Measurements from ENCODE around the gene MT1G.
"Not testable (repeated sequence)": the region's sequence is repeated elsewhere in the genome, so short reads cannot be mapped to it uniquely, and the experiment has no call there.

The MT1G gene

GRCh38 chr16:56674570-56674969 lies 6.7 kb upstream of the MT1G start:
- not testable (repeated sequence) for H3K36me3 ChIP-seq (ENCODE audit: control insufficient read depth, insufficient read depth, low read length); H3K4me3 ChIP-seq (ENCODE audit: extremely low read depth, insufficient read depth, low read length, poor library complexity, severe bottlenecking); H3K9me3 ChIP-seq (ENCODE audit: control insufficient read depth, low read length); H3K4me1 ChIP-seq (ENCODE audit: control insufficient read depth, insufficient read depth, low read length, poor library complexity, severe bottlenecking); H3K27ac ChIP-seq (ENCODE audit: low read depth, low read length, severe bottlenecking)
- WGBS, 2 experiments (ENCODE audit: insufficient coverage in 2 of 2): 77 to 81% methylated on average over 4 to 6 of the region's 6 CpGs

GRCh38 chr16:56673921-56674320 lies 6.1 kb upstream of the MT1G start:
- WGBS, 2 experiments (ENCODE audit: insufficient coverage in 2 of 2): 37 to 41% methylated on average over 12 of the region's 12 CpGs
- no peaks in the 10 kb centered on the region for H3K9me3 ChIP-seq (ENCODE audit: control insufficient read depth, low read length)

GRCh38 chr16:56672761-56673536 lies 5.1 kb upstream of the MT1G start:
- H3K27ac ChIP-seq (ENCODE audit: low read depth, low read length, severe bottlenecking): no peak overlapping the region
- no peaks in the 10 kb centered on the region for H3K9me3 ChIP-seq (ENCODE audit: control insufficient read depth, low read length)
- H3K4me1 ChIP-seq (ENCODE audit: control insufficient read depth, insufficient read depth, low read length, poor library complexity, severe bottlenecking): no peaks in the 10 kb centered on the region
- H3K36me3 ChIP-seq (ENCODE audit: control insufficient read depth, insufficient read depth, low read length): no peaks in the 10 kb centered on the region
- 84 to 97% methylated on average over 4 to 9 of the region's 11 CpGs for WGBS, 2 experiments (ENCODE audit: insufficient coverage in 2 of 2)
- H3K4me3 ChIP-seq (ENCODE audit: extremely low read depth, insufficient read depth, low read length, poor library complexity, severe bottlenecking): no peak overlapping the region

More at GRCh38 chr16:56673921-56674320, 6.1 kb upstream of the MT1G start:
- Histone ChIP-seq H3K27ac (ENCODE audit: low read depth, low read length, severe bottlenecking) (no peak overlapping the region), H3K4me1 (ENCODE audit: control insufficient read depth, insufficient read depth, low read length, poor library complexity, severe bottlenecking) (no peaks in the 10 kb centered on the region), H3K4me3 (ENCODE audit: extremely low read depth, insufficient read depth, low read length, poor library complexity, severe bottlenecking) (no peak overlapping the region), H3K36me3 (ENCODE audit: control insufficient read depth, insufficient read depth, low read length) (no peaks in the 10 kb centered on the region)

GRCh38 chr16:56672171-56672570 lies 4.3 kb upstream of the MT1G start:
- H3K9me3 ChIP-seq (ENCODE audit: control insufficient read depth, low read length); H3K4me3 ChIP-seq (ENCODE audit: extremely low read depth, insufficient read depth, low read length, poor library complexity, severe bottlenecking); H3K36me3 ChIP-seq (ENCODE audit: control insufficient read depth, insufficient read depth, low read length); H3K27ac ChIP-seq (ENCODE audit: low read depth, low read length, severe bottlenecking); H3K4me1 ChIP-seq (ENCODE audit: control insufficient read depth, insufficient read depth, low read length, poor library complexity, severe bottlenecking): not testable (repeated sequence)
- 60% methylated on average over 1 of the region's 3 CpGs; no CpG with 5 or more reads in 1 of the 2 experiments for WGBS, 2 experiments (ENCODE audit: insufficient coverage in 2 of 2)

- not testable (repeated sequence) for H3K36me3 ChIP-seq (ENCODE audit: control insufficient read depth, insufficient read depth, low read length); H3K4me1 ChIP-seq (ENCODE audit: control insufficient read depth, insufficient read depth, low read length, poor library complexity, severe bottlenecking); H3K27ac ChIP-seq (ENCODE audit: low read depth, low read length, severe bottlenecking); H3K9me3 ChIP-seq (ENCODE audit: control insufficient read depth, low read length); H3K4me3 ChIP-seq (ENCODE audit: extremely low read depth, insufficient read depth, low read length, poor library complexity, severe bottlenecking)
- WGBS, 2 experiments (ENCODE audit: insufficient coverage in 2 of 2): 60 to 63% methylated on average over 1 of the region's 2 CpGs
Measured at GRCh38 chr16:56671691-56672090, 3.8 kb upstream of the MT1G start.

- no peaks in the 10 kb centered on the region for H3K4me1 ChIP-seq (ENCODE audit: control insufficient read depth, insufficient read depth, low read length, poor library complexity, severe bottlenecking)
- 69 to 76% methylated on average over 2 of the region's 2 CpGs for WGBS, 2 experiments (ENCODE audit: insufficient coverage in 2 of 2)
- no peak overlapping the region for H3K27ac ChIP-seq (ENCODE audit: low read depth, low read length, severe bottlenecking)
- H3K4me3 ChIP-seq (ENCODE audit: extremely low read depth, insufficient read depth, low read length, poor library complexity, severe bottlenecking): no peak overlapping the region
- no peaks in the 10 kb centered on the region for H3K9me3 ChIP-seq (ENCODE audit: control insufficient read depth, low read length)
- no peaks in the 10 kb centered on the region for H3K36me3 ChIP-seq (ENCODE audit: control insufficient read depth, insufficient read depth, low read length)
Measured at GRCh38 chr16:56670620-56670934, 2.7 kb upstream of the MT1G start.

GRCh38 chr16:56669840-56670619 lies 2.2 kb upstream of the MT1G start:
- H3K4me3 ChIP-seq (ENCODE audit: extremely low read depth, insufficient read depth, low read length, poor library complexity, severe bottlenecking): no peak overlapping the region
- no peaks in the 10 kb centered on the region for H3K36me3 ChIP-seq (ENCODE audit: control insufficient read depth, insufficient read depth, low read length)
- 34 to 37% methylated on average over 15 to 17 of the region's 19 CpGs for WGBS, 2 experiments (ENCODE audit: insufficient coverage in 2 of 2)
- H3K27ac ChIP-seq (ENCODE audit: low read depth, low read length, severe bottlenecking): no peak overlapping the region
- no peaks in the 10 kb centered on the region for H3K4me1 ChIP-seq (ENCODE audit: control insufficient read depth, insufficient read depth, low read length, poor library complexity, severe bottlenecking)
- H3K9me3 ChIP-seq (ENCODE audit: control insufficient read depth, low read length): no peaks in the 10 kb centered on the region

GRCh38 chr16:56669005-56669839 lies 1.4 kb upstream of the MT1G start, which contains the start of gene MT1H:
Gene MT1H (plus strand): TSS chr16:56669814. CDS start chr16:56669885, 71 bp downstream.
- Histone ChIP-seq H3K9me3 (ENCODE audit: control insufficient read depth, low read length) (no peaks in the 10 kb centered on the region), H3K27ac (ENCODE audit: low read depth, low read length, severe bottlenecking) (no peak within 1 kb of the TSS), H3K4me3 (ENCODE audit: extremely low read depth, insufficient read depth, low read length, poor library complexity, severe bottlenecking) (no peak within 1 kb of the TSS), H3K4me1 (ENCODE audit: control insufficient read depth, insufficient read depth, low read length, poor library complexity, severe bottlenecking) (no peaks in the 10 kb centered on the region), H3K36me3 (ENCODE audit: control insufficient read depth, insufficient read depth, low read length) (no peaks in the 10 kb centered on the region)
- WGBS, 2 experiments (ENCODE audit: insufficient coverage in 2 of 2): 22 to 28% methylated on average over 36 of the region's 38 CpGs

GRCh38 chr16:56665286-56666261 lies 2.3 kb downstream of the MT1G start:
- H3K4me3 ChIP-seq (ENCODE audit: extremely low read depth, insufficient read depth, low read length, poor library complexity, severe bottlenecking); H3K9me3 ChIP-seq (ENCODE audit: control insufficient read depth, low read length); H3K27ac ChIP-seq (ENCODE audit: low read depth, low read length, severe bottlenecking); H3K4me1 ChIP-seq (ENCODE audit: control insufficient read depth, insufficient read depth, low read length, poor library complexity, severe bottlenecking); H3K36me3 ChIP-seq (ENCODE audit: control insufficient read depth, insufficient read depth, low read length): not testable (repeated sequence)
- WGBS, 2 experiments (ENCODE audit: insufficient coverage in 2 of 2): 68% methylated on average over 5 to 6 of the region's 8 CpGs

- Histone ChIP-seq H3K36me3 (ENCODE audit: control insufficient read depth, insufficient read depth, low read length) (no peaks in the 10 kb centered on the region), H3K27ac (ENCODE audit: low read depth, low read length, severe bottlenecking) (no peak overlapping the region), H3K4me1 (ENCODE audit: control insufficient read depth, insufficient read depth, low read length, poor library complexity, severe bottlenecking) (no peaks in the 10 kb centered on the region), H3K9me3 (ENCODE audit: control insufficient read depth, low read length) (no peaks in the 10 kb centered on the region), H3K4me3 (ENCODE audit: extremely low read depth, insufficient read depth, low read length, poor library complexity, severe bottlenecking) (no peak overlapping the region)
- WGBS, 2 experiments (ENCODE audit: insufficient coverage in 2 of 2): no CpG with 5 or more reads among the region's 1 CpG
Measured at GRCh38 chr16:56664506-56664905, 3.4 kb downstream of the MT1G start.

Measured in mesodermal cell (in vitro differentiated cells).